HCT116 (cell line): ENCODE measurements around the gene PCDHA2. TPM values are rescaled to one million over a fixed set of nuclear protein-coding genes. Genes with fewer than 3 reads are reported as not detected.
A peak's percentile ranks its signal among the peaks of the same experiment; 100 is the strongest.

Experiments used
- ATAC-seq: fragments of 200-7000 bp; cut with Tn5 transposase; 2 replicates; pipeline ENCODE4 v1.9.1; 2020; ENCODE audit warnings: mild to moderate bottlenecking, moderate library complexity
- BruUV-seq: library from RNA; stranded (reverse); fragments of 400-500 nt; replicated peaks from 2 replicates; lab custom pipeline; 2021; lab: Mats Ljungman, UMichigan
- CTCF ChIA-PET: fragments of 300-600 bp; sonication (Branson Sonifier 250); formaldehyde crosslinking; loops from one replicate; lab custom pipeline; 2021; ENCODE audit warnings: antibody characterized with exemption; lab: Charles Lee
- POLR2A ChIA-PET: fragments of 300-600, 350-600 bp; sonication (Branson Sonifier 250); formaldehyde crosslinking; loops from one replicate; lab custom pipeline; 2021; ENCODE audit warnings: antibody characterized with exemption; lab: Charles Lee
- RAD21 ChIA-PET, 2 experiments: fragments of 300-600 bp; sonication (Branson Sonifier 250); formaldehyde crosslinking; loops; one replicate each; lab custom pipeline; 2023; ENCODE audit warnings: low total read pairs in 2 of 2; ENCODE audit not compliant: uncharacterized antibody in 2 of 2, unreplicated experiment in 2 of 2, low non-redundant PET in 1 of 2; lab: Charles Lee
- DNase-seq: peaks from one replicate; pipeline ENCODE4 v3.0.0-alpha.2; 2010; ENCODE audit warnings: low read depth, low spot score
- H2AFZ ChIP-seq: fragments of 200-600 bp; shearing (Covaris generic), sonication (generic); 2 replicates; pipeline ENCODE4 v1.6.1; 2017; ENCODE audit warnings: low read depth, mixed run types, mixed read lengths, antibody characterized with exemption, low read length; ENCODE audit not compliant: poor library complexity, severe bottlenecking
- H3K27ac ChIP-seq: 2 replicates; pipeline ENCODE4 v1.5.1; 2012; ENCODE audit warnings: low read depth, low read length
- H3K27me3 ChIP-seq: fragments of 200-600 bp; sonication (generic); 2 replicates; pipeline ENCODE4 v1.6.1; 2016; ENCODE audit warnings: mixed run types, low read length, mixed read lengths; ENCODE audit not compliant: insufficient read depth
- H3K36me3 ChIP-seq, 2 experiments: fragments of 200-500 bp in 1 of 2; fragments of 200-600 bp in 1 of 2; sonication (Bioruptor generic) in 1 of 2; sonication (generic) in 1 of 2; 2 replicates each; pipeline versions ENCODE4 v1.5.1 to v1.6.1; 2014 to 2016; ENCODE audit warnings: low read length in 2 of 2, inconsistent platforms in 1 of 2, mixed read lengths in 1 of 2, mixed run types in 1 of 2; ENCODE audit not compliant: insufficient read depth in 2 of 2, control insufficient read depth in 1 of 2
- H3K4me1 ChIP-seq, 2 experiments: fragments of 200-600 bp in 1 of 2; sonication (generic) in 1 of 2; 2 replicates each; pipeline versions ENCODE4 v1.5.1 to v1.6.1; 2012 to 2017; ENCODE audit warnings: low read length in 2 of 2, inconsistent platforms in 1 of 2, mild to moderate bottlenecking in 1 of 2, mixed read lengths in 1 of 2, mixed run types in 1 of 2, moderate library complexity in 1 of 2; ENCODE audit not compliant: insufficient read depth in 2 of 2, control insufficient read depth in 1 of 2
- H3K4me2 ChIP-seq: fragments of 200-600 bp; sonication (generic); 2 replicates; pipeline ENCODE4 v1.6.1; 2017; ENCODE audit warnings: mixed run types, low read length, mixed read lengths
- H3K4me3 ChIP-seq, 2 experiments: fragments of 200-600 bp in 1 of 2; sonication (generic) in 1 of 2; replicated peaks in 1 of 2; 2 replicates each; pipeline ENCODE4 v1.5.1; 2011 to 2016; ENCODE audit warnings: low read length in 2 of 2, control low read depth in 1 of 2, low read depth in 1 of 2, mild to moderate bottlenecking in 1 of 2, mixed read lengths in 1 of 2, mixed run types in 1 of 2
- H3K79me2 ChIP-seq: fragments of 200-600 bp; sonication (generic); 2 replicates; pipeline ENCODE4 v1.6.1; 2017; ENCODE audit warnings: mild to moderate bottlenecking, mixed run types, low read length, moderate library complexity, mixed read lengths; ENCODE audit not compliant: insufficient read depth
- H3K9ac ChIP-seq: fragments of 200-600 bp; sonication (generic); 2 replicates; pipeline ENCODE4 v1.6.1; 2016; ENCODE audit warnings: low read length, mixed read lengths
- H3K9me2 ChIP-seq: fragments of 200-600 bp; sonication (generic), shearing (Covaris generic); 2 replicates; pipeline ENCODE4 v1.6.1; 2017; ENCODE audit warnings: mixed run types, mild to moderate bottlenecking, moderate library complexity; ENCODE audit not compliant: insufficient read depth
- H3K9me3 ChIP-seq, 2 experiments: fragments of 200-500 bp in 1 of 2; fragments of 200-600 bp in 1 of 2; sonication (Bioruptor generic) in 1 of 2; sonication (generic) in 1 of 2; 2 replicates each; pipeline ENCODE4 v1.6.1; 2014 to 2017; ENCODE audit warnings: low read length in 2 of 2, mixed read lengths in 2 of 2, inconsistent platforms in 1 of 2, low read depth in 1 of 2, mild to moderate bottlenecking in 1 of 2, mixed run types in 1 of 2, moderate library complexity in 1 of 2; ENCODE audit not compliant: control insufficient read depth in 1 of 2, insufficient read depth in 1 of 2
- H4K20me1 ChIP-seq: fragments of 200-600 bp; sonication (generic), shearing (Covaris generic); 2 replicates; pipeline ENCODE4 v1.6.1; 2017; ENCODE audit warnings: mixed run types, mild to moderate bottlenecking, moderate library complexity; ENCODE audit not compliant: insufficient read depth
- POLR2A ChIP-seq: IDR thresholded peaks from 2 replicates; pipeline ENCODE4 v1.7.0; 2011; ENCODE audit warnings: borderline replicate concordance; ENCODE audit not compliant: insufficient read depth, insufficient read length; ENCODE audit errors: extremely low read depth
- POLR2AphosphoS5 ChIP-seq: IDR thresholded peaks from 2 replicates; pipeline ENCODE4 v1.6.1; 2011; ENCODE audit warnings: mild to moderate bottlenecking, low read depth, low read length, moderate library complexity
- SRF ChIP-seq: IDR thresholded peaks from 2 replicates; pipeline ENCODE4 v1.6.1; 2012; ENCODE audit warnings: low read depth
- ZNF274 ChIP-seq: fragments of 200-500 bp; sonication (Bioruptor generic); IDR thresholded peaks from 2 replicates; pipeline ENCODE4 v1.6.1; 2014; ENCODE audit warnings: mild to moderate bottlenecking, low read depth, low read length, inconsistent platforms
- intact Hi-C: fragments of 100-400 bp; cut with micrococcal nuclease; formaldehyde crosslinking; loops from 2 replicates; pipeline ENCODE4 v1.10.0; 2022
- total RNA-seq: library from RNA; stranded (reverse); gene quantifications from one replicate; pipeline ENCODE4 v1.2.1, GENCODE V29; 2021; ENCODE audit not compliant: unreplicated experiment
- TF ChIP-seq, protein P1 (sequence below): IDR thresholded peaks from 2 replicates; pipeline ENCODE4 v1.6.1; 2011; ENCODE audit warnings: mild to moderate bottlenecking, low read length, moderate library complexity; ENCODE audit not compliant: insufficient replicate concordance; ENCODE audit errors: extremely low read depth

Gene PCDHA2
- total RNA-seq, 1 experiment from 2014 or later, result not detected

DNA sequence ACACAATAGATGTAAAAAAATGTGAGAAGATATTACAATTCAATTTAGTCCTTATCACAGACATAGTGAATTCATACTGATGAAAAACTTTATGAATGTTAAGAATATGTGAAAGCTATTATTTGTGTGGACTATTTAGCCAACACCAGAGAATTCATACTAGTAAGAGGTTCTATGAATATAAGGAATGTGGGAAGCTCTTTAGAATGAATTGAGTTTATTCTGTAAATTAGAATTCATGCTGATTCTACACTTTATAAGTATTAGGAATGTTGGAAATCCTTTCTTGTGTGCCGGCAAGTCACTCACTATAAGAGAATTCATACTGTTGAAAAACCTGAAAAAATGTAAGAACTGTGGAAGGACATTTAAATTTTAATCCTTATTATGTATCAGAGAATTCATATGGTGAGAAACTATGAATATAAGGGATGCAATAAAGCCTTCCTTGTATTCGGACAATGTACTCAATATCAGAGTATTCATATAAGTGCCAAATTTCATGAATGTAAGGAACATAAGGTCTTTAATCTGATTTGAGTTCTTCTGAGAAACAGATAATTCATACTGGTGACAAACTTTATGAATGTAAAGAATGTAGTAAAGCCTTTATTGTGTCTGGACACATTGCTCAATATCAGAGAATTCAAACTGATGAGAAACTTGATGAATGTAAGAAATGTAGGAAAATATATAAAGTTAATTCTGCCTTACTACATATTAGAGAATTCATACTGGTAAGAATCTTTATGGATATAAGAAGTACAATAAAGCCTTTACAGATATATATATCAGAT is 30.3 kb upstream of the PCDHA2 start:
- ChIA-PET RAD21 (no interaction called here), CTCF (no interaction called here), POLR2A (no interaction called here)

DNA sequence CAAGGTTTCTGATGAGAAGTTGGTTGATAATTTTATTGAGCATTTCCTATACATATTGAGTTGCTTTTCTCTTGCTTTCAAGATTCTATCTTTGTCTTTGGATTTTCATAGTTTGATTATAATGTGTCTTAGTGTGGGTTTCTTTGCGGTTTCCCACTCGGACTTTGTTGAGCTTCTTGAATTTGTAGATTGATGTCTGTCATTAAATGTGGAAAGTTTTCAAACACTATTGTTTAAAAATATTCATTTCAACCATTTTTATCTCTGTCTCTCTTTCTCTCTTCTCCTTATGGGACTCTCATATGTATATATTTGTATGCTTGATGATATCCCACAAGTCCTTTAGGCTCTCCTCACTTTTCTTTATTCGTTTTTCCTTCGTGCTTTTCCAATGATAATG is 27.2 kb upstream of the PCDHA2 start:
- H4K20me1 ChIP-seq, result no peaks in the 10 kb centered on the region
- H2AFZ ChIP-seq, result no peak overlapping the region
- no peak overlapping the region for H3K4me2 ChIP-seq
- ChIA-PET CTCF (no interaction called here), RAD21 (no interaction called here), POLR2A (no interaction called here)
- H3K4me1 ChIP-seq, result no peaks in the 10 kb centered on the region
- no peak for TF ChIP-seq ZNF274
- no peak overlapping the region for H3K9ac ChIP-seq
- H3K4me3 ChIP-seq, result no peak overlapping the region
- intact Hi-C loops, result no loop called here
- DNase-seq (no peak), ATAC-seq (no peak)
- H3K27me3 ChIP-seq, result no peaks in the 10 kb centered on the region
- no peak overlapping the region for H3K27ac ChIP-seq
- no peaks in the 10 kb centered on the region for H3K79me2 ChIP-seq
- BruUV-seq, result no TSS peak
- peaks cover 22 to 51% of the 10 kb centered on the region in 2 experiments; a peak in 3 of 4 replicates for H3K9me3 ChIP-seq
- H3K9me2 ChIP-seq, result no peaks in the 10 kb centered on the region
- H3K36me3 ChIP-seq, result no peaks in the 10 kb centered on the region

More for the DNA sequence above, 30.3 kb upstream of the PCDHA2 start:
- no peaks in the 10 kb centered on the region for H3K4me1 ChIP-seq
- no peak for DNase-seq
- no peak for ATAC-seq
- no peak overlapping the region for H3K9ac ChIP-seq
- peaks cover 22 to 41% of the 10 kb centered on the region in 2 experiments; a peak in 3 of 4 replicates for H3K9me3 ChIP-seq
- H4K20me1 ChIP-seq, result no peaks in the 10 kb centered on the region
- H3K4me3 ChIP-seq, result no peak overlapping the region
- intact Hi-C loops, result no loop called here
- no peaks in the 10 kb centered on the region for H3K79me2 ChIP-seq
- H3K9me2 ChIP-seq, result no peaks in the 10 kb centered on the region
- no peak for TF ChIP-seq SRF
- TF ChIP-seq POLR2AphosphoS5, result no peak
- TF ChIP-seq ZNF274, result peak; percentile 99
- TF ChIP-seq, protein P1, sequence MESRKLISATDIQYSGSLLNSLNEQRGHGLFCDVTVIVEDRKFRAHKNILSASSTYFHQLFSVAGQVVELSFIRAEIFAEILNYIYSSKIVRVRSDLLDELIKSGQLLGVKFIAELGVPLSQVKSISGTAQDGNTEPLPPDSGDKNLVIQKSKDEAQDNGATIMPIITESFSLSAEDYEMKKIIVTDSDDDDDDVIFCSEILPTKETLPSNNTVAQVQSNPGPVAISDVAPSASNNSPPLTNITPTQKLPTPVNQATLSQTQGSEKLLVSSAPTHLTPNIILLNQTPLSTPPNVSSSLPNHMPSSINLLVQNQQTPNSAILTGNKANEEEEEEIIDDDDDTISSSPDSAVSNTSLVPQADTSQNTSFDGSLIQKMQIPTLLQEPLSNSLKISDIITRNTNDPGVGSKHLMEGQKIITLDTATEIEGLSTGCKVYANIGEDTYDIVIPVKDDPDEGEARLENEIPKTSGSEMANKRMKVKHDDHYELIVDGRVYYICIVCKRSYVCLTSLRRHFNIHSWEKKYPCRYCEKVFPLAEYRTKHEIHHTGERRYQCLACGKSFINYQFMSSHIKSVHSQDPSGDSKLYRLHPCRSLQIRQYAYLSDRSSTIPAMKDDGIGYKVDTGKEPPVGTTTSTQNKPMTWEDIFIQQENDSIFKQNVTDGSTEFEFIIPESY, result no peak
- no peak for TF ChIP-seq POLR2A
- no peaks in the 10 kb centered on the region for H3K36me3 ChIP-seq
- no TSS peak for BruUV-seq
- no peaks in the 10 kb centered on the region for H3K27me3 ChIP-seq
- H3K4me2 ChIP-seq, result no peak overlapping the region
- no peak overlapping the region for H2AFZ ChIP-seq
- no peak overlapping the region for H3K27ac ChIP-seq
